Gastroesophageal sphincter (tissue), 4 donors: ENCODE data around the gene OR2B2. TPM values are rescaled to one million over a fixed set of nuclear protein-coding genes. Genes with fewer than 3 reads are reported as not detected.

Experiments used
- ATAC-seq: fragments of 150-250 bp; one replicate; pipeline ENCODE4 v1.9.1; 2016; ENCODE audit warnings: mild to moderate bottlenecking, moderate library complexity
- H3K27ac ChIP-seq, 4 donors: fragments of 200-600 bp; sonication (generic) in 3 of 4; 1 replicate in 3 of 4; 2 replicates in 1 of 4; pipeline ENCODE4 v1.5.1; 2016 to 2019
- H3K27me3 ChIP-seq: fragments of 200-600 bp; sonication (generic); one replicate; pipeline ENCODE4 v1.5.1; 2019
- H3K36me3 ChIP-seq, 2 donors: fragments of 200-600 bp; sonication (generic); one replicate each; pipeline ENCODE4 v1.5.1; 2019; ENCODE audit warnings: control low read depth in 1 of 2
- H3K4me1 ChIP-seq, 3 donors: fragments of 200-600 bp; sonication (generic); 1 replicate in 2 of 3; 2 replicates in 1 of 3; pipeline ENCODE4 v1.5.1; 2016 to 2019; ENCODE audit warnings: control low read depth in 2 of 3
- H3K4me3 ChIP-seq, 2 donors: fragments of 200-600 bp; sonication (generic); one replicate each; pipeline ENCODE4 v1.5.1; 2019; ENCODE audit warnings: mild to moderate bottlenecking in 1 of 2, moderate library complexity in 1 of 2
- H3K9me3 ChIP-seq, 3 donors: fragments of 200-600 bp; sonication (generic); one replicate each; pipeline ENCODE4 v1.5.1; 2017 to 2019; ENCODE audit warnings: control low read depth in 2 of 3
- CTCF ChIP-seq, 4 experiments: fragments of 200-600 bp in 2 of 4; fragments of 450-650 bp in 2 of 4; sonication (generic) in 1 of 4; IDR thresholded peaks; one replicate each; pipeline ENCODE4 v1.5.1; 2017 to 2019; ENCODE audit warnings: antibody characterized with exemption in 4 of 4, mild to moderate bottlenecking in 2 of 4, moderate library complexity in 2 of 4
- EP300 ChIP-seq: sonication (generic); formaldehyde crosslinking; IDR thresholded peaks from one replicate; pipeline ENCODE4 v1.6.1; 2017; ENCODE audit warnings: antibody characterized with exemption, mild to moderate bottlenecking
- POLR2A ChIP-seq, 2 donors: fragments of 450-650 bp; IDR thresholded peaks; one replicate each; pipeline ENCODE4 v1.6.1; 2017; ENCODE audit warnings: antibody characterized with exemption in 2 of 2, mild to moderate bottlenecking in 2 of 2, moderate library complexity in 1 of 2
- POLR2AphosphoS5 ChIP-seq: sonication (generic); formaldehyde crosslinking; IDR thresholded peaks from one replicate; pipeline ENCODE4 v1.6.1; 2017; ENCODE audit warnings: antibody characterized with exemption
- WGBS, 2 donors: methylation state at CpG; one replicate each; pipeline ENCODE4 v1.1.5; 2018; ENCODE audit warnings: low coverage in 1 of 2; 5-methylcytosine and 5-hydroxymethylcytosine counted together
- total RNA-seq, 4 donors: library from RNA; depleted of rRNA; stranded (reverse); fragments of >200 nt; gene quantifications; one replicate each; pipeline ENCODE4 v1.1.0, GENCODE V29; 2016

Gene OR2B2
- total RNA-seq, 4 donors from 2014 or later = not detected

GRCh38 chr6:27879837-27880236 is 32.4 kb downstream of the OR2B2 start:
- TF ChIP-seq EP300 (no peak), POLR2AphosphoS5 (no peak), CTCF (IDR thresholded peaks at IDR 0.05) (no peak), POLR2A (IDR thresholded peaks at IDR 0.05) (no peak)
- Histone ChIP-seq H3K9me3 (no peaks in the 10 kb centered on the region), H3K4me3 (no peak overlapping the region), H3K27me3 (peaks cover 33% of the 10 kb centered on the region), H3K36me3 (no peaks in the 10 kb centered on the region), H3K27ac (no peak overlapping the region), H3K4me1 (no peaks in the 10 kb centered on the region)
- WGBS, 2 donors = 67 to 70% methylated on average over 2 to 3 of the region's 5 CpGs
- no peak for ATAC-seq

- no peak for ATAC-seq
- H3K4me1 ChIP-seq = peaks cover 0 to 25% (median 3%) of the 10 kb centered on the region in 3 donors
- TF ChIP-seq EP300 (no peak), CTCF (IDR thresholded peaks at IDR 0.05) (no peak), POLR2AphosphoS5 (no peak), POLR2A (IDR thresholded peaks at IDR 0.05) (no peak)
- peak overlapping the region in 1 of 2 donors; percentile 54 for H3K4me3 ChIP-seq
- H3K36me3 ChIP-seq = no peaks in the 10 kb centered on the region
- H3K27ac ChIP-seq = no peak overlapping the region
- H3K27me3 ChIP-seq = peaks cover 61% of the 10 kb centered on the region
- H3K9me3 ChIP-seq = no peaks in the 10 kb centered on the region
- 57 to 72% methylated on average over 1 to 5 of the region's 8 CpGs for WGBS, 2 donors
Measured at GRCh38 chr6:27874016-27874415, 38.2 kb downstream of the OR2B2 start.

- 5 to 7% methylated on average over 29 to 46 of the region's 50 CpGs for WGBS, 2 donors
- Histone ChIP-seq H3K4me3 (peak overlapping the region; percentile 25 to 54), H3K36me3 (no peaks in the 10 kb centered on the region), H3K9me3 (no peaks in the 10 kb centered on the region), H3K27ac (peak overlapping the region in 3 of 4 donors; percentile 31 to 69 (median 44)), H3K4me1 (peaks cover 0 to 25% (median 3%) of the 10 kb centered on the region in 3 donors), H3K27me3 (peaks cover 68% of the 10 kb centered on the region)
- no peak for TF ChIP-seq CTCF (IDR thresholded peaks at IDR 0.05)
- TF ChIP-seq POLR2AphosphoS5 = peak; percentile 56
- peak; percentile 37 to 41 for TF ChIP-seq POLR2A (IDR thresholded peaks at IDR 0.05)
- ATAC-seq = peak; percentile 46
Measured at GRCh38 chr6:27873021-27873940, 38.9 kb downstream of the OR2B2 start.

GRCh38 chr6:27872642-27873020 is 39.6 kb downstream of the OR2B2 start:
- 1 to 2% methylated on average over 16 of the region's 16 CpGs for WGBS, 2 donors
- ATAC-seq = no peak
- no peak for TF ChIP-seq CTCF (IDR thresholded peaks at IDR 0.05)
- TF ChIP-seq POLR2A (IDR thresholded peaks at IDR 0.05) = no peak
- no peak for TF ChIP-seq EP300
- Histone ChIP-seq H3K27ac (peak overlapping the region in 3 of 4 donors; percentile 31 to 69 (median 44)), H3K27me3 (peaks cover 75% of the 10 kb centered on the region), H3K4me1 (peaks cover 0 to 29% (median 3%) of the 10 kb centered on the region in 3 donors), H3K4me3 (peak overlapping the region; percentile 25 to 54), H3K36me3 (no peaks in the 10 kb centered on the region), H3K9me3 (no peaks in the 10 kb centered on the region)
